HG02623 (cell line): ENCODE results near the gene IRAK3.

Experiments used
- ATAC-seq: cut with Tn5 transposase; IDR thresholded peaks from one replicate; pipeline ENCODE4 v1.9.1; 2021; ENCODE audit warnings: moderate library complexity; ENCODE audit not compliant: unreplicated experiment

Gene IRAK3

GRCh38 chr12:66188584-66189485 lies at the start of gene IRAK3:
IRAK3 (plus strand) TSS chr12:66189214; CDS start chr12:66189300, 86 bp downstream.
- ATAC-seq: peak; percentile 56

- no peak for ATAC-seq
Observed at GRCh38 chr12:66139328-66139727, 49.7 kb upstream of the IRAK3 start.

- no peak for ATAC-seq
Observed at GRCh38 chr12:66140731-66141130, 48.3 kb upstream of the IRAK3 start.

DNA sequence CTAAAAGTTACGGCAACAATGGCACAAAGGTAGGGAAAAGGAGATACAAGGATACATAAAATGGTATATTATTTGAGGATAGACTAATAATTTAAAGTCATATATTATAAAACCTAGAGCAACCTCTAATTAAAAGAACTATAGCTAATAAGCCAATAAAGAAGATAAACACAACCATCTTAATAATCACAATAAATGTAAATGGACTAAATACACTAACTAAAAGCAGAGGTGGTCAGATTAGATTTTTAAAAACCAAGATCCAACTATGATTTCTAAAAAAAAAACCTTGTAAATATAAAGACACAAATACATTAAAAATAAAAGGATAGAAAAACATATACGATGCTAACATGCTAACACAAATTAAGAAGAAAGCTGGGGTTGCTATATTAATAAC lies 47.7 kb upstream of the IRAK3 start:
- no peak for ATAC-seq

DNA sequence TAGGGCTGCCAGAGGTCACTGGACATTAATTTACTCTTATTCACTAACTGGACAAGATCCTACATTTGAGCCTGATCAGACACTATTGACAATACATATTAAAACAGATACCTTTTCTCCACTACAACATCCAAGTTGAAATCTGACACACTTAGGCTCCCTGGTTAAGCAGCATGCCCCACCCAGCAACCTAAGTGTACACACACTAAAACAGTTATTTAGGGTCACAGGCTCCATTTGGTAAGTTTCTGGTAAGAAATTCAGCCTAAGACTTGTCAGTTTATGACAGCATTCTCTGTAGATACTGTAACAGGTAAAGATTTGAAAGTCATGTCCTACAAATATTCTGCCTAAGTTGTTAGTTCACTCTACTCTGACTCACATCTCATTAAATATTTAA lies 46.2 kb upstream of the IRAK3 start:
- ATAC-seq: no peak

- no peak for ATAC-seq
Observed at GRCh38 chr12:66143868-66144267, 45.1 kb upstream of the IRAK3 start.

GRCh38 chr12:66144791-66145754 lies 43.9 kb upstream of the IRAK3 start:
- no peak for ATAC-seq

DNA sequence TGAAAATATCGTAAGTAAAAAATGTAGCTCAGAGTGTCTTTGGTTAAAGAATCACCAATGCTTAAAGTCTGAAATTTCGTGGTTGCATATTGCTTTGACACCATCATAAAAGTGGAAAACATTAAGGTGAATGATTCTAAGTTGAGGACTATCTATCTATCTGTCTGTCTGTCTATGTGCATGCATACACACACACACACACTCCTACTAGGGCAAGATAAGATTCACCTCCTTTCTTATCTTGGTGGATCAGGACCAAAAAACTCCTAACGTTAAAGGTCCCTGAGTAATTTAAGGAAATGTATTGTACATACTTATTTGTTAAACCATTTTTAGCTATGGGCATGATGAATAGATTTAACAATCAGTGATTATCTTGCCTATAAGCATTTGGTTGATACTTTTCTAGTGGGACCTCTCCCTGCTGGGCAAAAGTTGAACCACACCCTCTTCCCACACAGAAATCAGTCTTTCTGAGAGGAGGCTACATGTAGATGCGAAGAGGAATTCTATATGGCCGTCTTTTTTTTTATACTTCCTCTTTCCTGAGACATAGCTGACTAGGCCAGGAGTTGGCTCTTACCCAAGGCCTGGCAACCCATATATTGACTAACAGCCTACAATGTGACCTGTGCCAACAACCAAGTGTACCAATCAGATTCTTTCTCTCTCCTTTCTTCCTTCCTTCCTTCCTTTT lies 39.2 kb upstream of the IRAK3 start:
- ATAC-seq: no peak

- no peak for ATAC-seq
Observed at GRCh38 chr12:66152732-66153131, 36.3 kb upstream of the IRAK3 start.

- no peak for ATAC-seq
Observed at GRCh38 chr12:66154776-66155175, 34.2 kb upstream of the IRAK3 start.

- ATAC-seq: no peak
Observed at GRCh38 chr12:66156654-66157053, 32.4 kb upstream of the IRAK3 start.

DNA sequence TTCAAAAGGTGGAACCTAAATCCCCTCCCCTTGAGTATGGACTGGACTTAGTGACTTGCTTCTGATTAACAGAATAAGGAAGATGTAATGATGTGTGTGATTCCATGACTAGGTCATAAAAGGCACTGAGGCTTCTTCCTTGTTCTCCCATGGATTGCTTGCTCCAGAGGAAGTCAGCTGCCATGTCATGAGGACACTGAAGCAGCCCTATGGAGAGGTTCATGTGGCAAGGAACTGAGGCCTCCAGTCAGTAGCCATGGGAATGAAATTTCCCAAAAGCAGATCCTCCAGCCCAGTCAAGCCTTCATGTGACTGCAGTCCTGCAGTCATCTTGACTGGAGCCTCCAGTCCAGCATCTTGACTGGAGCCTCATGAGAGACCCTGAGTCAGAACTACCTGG lies 29.9 kb upstream of the IRAK3 start:
- ATAC-seq: no peak

DNA sequence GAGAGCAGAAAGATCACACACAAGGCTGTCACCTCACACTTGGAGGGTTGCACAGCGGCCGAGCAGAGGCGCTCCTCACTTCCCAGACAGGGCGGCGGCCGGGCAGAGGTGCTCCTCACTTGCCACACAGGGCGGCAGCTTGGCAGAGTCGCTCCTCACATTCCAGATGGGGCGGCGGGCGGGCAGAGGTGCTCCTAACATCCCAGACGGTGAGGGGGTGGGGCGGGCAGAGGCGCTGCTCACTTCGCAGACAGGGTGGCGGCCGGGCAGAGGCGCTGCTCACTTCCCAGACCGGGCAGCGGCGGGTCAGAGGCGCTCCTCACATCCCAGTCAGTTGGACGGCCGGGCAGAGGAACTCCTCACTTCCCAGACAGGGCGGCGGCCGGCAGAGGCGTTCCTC lies 28.3 kb upstream of the IRAK3 start:
- no peak for ATAC-seq

DNA sequence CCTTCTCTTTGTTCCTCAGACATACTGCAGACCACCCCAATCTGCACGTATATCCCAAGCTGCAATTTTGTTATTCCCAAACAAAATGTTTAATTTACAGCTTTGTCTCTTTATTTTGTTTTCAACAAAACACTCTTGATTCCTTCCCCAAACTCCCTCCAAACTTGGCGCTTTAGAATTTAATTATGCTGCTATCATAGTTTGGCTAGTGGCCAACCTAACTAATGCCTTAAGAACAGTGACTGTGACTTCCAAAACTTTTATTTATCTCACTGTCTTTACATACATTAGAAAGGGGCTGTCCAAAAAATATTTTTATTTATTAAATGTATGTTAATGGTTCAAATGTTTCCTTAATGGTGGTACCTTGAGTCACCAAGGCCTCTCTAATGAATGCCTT lies 26.3 kb upstream of the IRAK3 start:
- no peak for ATAC-seq

GRCh38 chr12:66163289-66163688 lies 25.7 kb upstream of the IRAK3 start:
- ATAC-seq: no peak

DNA sequence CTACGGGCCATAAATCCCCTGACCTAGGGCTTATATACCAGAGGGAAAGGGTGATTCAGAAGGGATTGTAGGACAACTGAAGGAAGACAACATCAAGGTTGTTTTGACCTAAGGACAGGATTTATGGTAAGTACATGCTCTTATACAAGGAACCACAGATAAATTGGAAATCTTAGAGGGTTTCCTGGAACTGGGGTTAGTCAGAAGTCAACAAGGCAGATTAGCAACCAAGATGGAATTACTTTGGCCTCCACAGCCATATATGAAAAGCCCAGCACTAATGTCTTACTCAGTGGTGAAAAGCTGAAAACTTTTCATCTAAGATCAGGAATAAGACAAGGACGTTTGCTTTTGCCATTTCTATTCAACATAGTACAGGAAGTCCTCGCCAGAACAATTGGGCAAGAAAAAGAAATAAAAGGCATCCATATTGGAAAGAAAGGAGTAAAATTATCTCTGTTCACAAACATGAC lies 24.6 kb upstream of the IRAK3 start:
- ATAC-seq: no peak

DNA sequence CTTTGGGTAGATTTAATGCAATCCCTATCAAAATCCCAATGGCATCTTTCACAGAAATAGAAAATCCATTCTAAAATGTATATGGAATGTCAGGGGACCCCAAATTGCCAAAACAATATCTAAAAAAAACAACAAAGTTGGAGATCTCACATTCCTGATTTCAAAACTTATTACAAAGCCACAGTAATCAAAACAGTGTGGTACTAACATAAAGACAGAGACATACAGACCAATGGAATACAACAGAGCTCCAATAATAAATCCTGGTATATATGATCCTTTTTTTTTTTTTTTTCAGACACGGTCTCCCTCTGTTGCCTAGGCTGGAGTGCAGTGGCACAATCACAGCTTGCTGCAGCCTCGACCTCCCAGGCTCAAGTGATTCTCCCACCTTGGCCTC lies 23.9 kb upstream of the IRAK3 start:
- ATAC-seq: no peak

- no peak for ATAC-seq
Observed at GRCh38 chr12:66166561-66166960, 22.5 kb upstream of the IRAK3 start.

DNA sequence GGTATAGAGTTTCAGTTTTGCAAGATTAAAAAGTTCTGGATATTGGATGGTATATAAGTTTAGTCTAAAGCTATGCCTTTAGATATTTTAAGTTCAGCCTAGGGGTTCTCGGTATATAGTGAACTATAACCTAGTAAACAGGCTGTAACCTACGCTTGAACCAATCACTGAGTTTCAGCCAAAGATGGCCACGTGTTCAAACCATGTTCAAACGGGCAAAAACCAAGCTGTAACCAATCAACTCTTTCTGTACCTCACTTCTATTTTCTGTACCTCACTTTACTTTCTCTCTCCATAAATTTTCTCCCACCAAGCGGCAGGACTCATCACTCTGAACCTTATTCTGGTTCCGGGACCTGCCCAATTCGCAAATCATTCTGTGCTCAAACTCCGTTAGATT lies 20.6 kb upstream of the IRAK3 start:
- ATAC-seq: no peak

DNA sequence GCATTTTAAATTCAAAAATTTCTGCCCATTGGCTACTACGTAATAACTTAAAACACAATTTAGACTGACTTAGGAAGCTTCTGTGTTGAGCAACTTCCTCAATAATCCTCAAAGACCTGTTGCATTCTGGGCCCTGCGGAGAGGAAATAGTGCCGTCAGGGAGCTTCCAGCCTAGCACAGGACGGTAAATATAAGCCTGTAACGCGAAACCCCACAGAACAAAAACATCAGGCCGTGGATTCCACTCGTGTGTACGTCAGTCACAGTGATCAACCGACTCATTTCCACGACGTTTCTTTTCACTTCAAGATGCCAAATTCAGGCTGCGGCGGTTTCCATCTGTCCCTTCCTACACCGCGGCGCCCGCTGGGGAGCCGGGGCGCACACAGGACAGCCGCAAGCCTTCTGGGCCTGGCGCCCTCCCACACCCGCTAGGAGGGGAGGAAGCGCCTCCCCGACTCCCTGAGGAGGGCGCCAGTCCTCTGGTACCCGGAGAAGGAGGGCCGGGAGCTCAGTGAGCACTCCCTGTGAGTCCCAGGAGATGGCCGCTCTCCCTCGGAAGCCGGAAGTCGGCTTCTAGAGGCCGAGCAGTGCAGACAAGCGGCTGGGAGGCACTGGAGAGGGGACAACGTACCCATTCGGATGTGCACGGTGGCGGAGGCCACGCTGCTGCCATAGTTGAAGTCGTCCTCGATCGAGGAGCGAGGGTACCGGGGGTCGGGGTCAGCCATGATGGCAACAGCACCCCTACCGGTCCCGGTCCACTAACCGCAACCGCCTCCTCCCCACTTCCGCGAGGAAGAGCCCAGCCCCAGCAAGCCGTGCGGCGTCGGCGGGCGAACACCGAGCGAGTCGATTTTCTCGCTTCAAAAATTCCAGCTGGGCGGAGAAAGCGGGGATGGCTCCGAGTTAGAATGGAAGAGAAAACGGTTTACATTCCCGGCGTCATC lies 19.5 kb upstream of the IRAK3 start, which contains the start of gene TMBIM4:
Gene TMBIM4, minus strand, starts transcription at position 776 of the 950 bp plus-strand sequence. Its CDS starts 45 bp downstream, at position 731.
- ATAC-seq: peak; percentile 80
